SH-SY5Y (cell line): ENCODE results near the gene HMGA1.

Experiments used
- GATA2 ChIP-seq: IDR thresholded peaks from 2 replicates; pipeline ENCODE4 v1.6.1; 2011; ENCODE audit warnings: mild to moderate bottlenecking, low read depth, low read length
- GATA3 ChIP-seq: IDR thresholded peaks from 2 replicates; pipeline ENCODE4 v1.6.1; 2011; ENCODE audit warnings: low read depth, mild to moderate bottlenecking, low read length, moderate library complexity

- TF ChIP-seq GATA2 (no peak), GATA3 (no peak)
Observed at GRCh38 chr6:34240329-34241248, 3.9 kb downstream of the HMGA1 start.
